WTC11 (cell line): Measurements from ENCODE around the gene CABP1. TPM values are rescaled to one million over a fixed set of nuclear protein-coding genes. Genes with fewer than 3 reads are reported as not detected.

Experiments
- ATAC-seq: fragments of 200-7000 bp; cut with Tn5 transposase; 2 replicates; pipeline ENCODE4 v1.10.0; 2021; ENCODE audit warnings: mild to moderate bottlenecking, moderate library complexity
- CTCF ChIA-PET: fragments of 300-600 bp; sonication (Branson Sonifier 250); formaldehyde crosslinking; loops from one replicate; lab custom pipeline; 2021; ENCODE audit warnings: antibody characterized with exemption; lab: Charles Lee
- POLR2A ChIA-PET: fragments of 350-600 bp; sonication (Branson Sonifier 250); formaldehyde crosslinking; loops from one replicate; lab custom pipeline; 2021; ENCODE audit warnings: antibody characterized with exemption; lab: Charles Lee
- DNase-seq: peaks from one replicate; pipeline ENCODE4 v3.0.0; 2021; ENCODE audit warnings: low spot score
- H3K27ac Mint-ChIP-seq: 2 replicates; pipeline ENCODE4 v1.8.0; 2021; ENCODE audit warnings: mixed read lengths
- H3K27me3 Mint-ChIP-seq: 2 replicates; pipeline ENCODE4 v1.8.0; 2021; ENCODE audit warnings: low read depth, mild to moderate bottlenecking, moderate library complexity, mixed read lengths
- H3K36me3 Mint-ChIP-seq: 2 replicates; pipeline ENCODE4 v1.8.0; 2021; ENCODE audit warnings: mixed read lengths
- H3K4me1 Mint-ChIP-seq: 2 replicates; pipeline ENCODE4 v1.8.0; 2022; ENCODE audit warnings: mixed read lengths
- H3K4me3 Mint-ChIP-seq: 2 replicates; pipeline ENCODE4 v1.8.0; 2021; ENCODE audit warnings: mild to moderate bottlenecking, moderate library complexity, mixed read lengths
- H3K9me3 Mint-ChIP-seq: 2 replicates; pipeline ENCODE4 v1.8.0; 2021; ENCODE audit warnings: mixed read lengths
- ATF6 ChIP-seq: sonication (generic); formaldehyde crosslinking; IDR thresholded peaks from 2 replicates; pipeline ENCODE4 v1.8.1; 2023; ENCODE audit warnings: mild to moderate bottlenecking, missing genetic modification reagents
- CREB1 ChIP-seq: sonication (generic); formaldehyde crosslinking; IDR thresholded peaks from 2 replicates; pipeline ENCODE4 v1.8.0; 2023; ENCODE audit warnings: mild to moderate bottlenecking, missing genetic modification reagents
- E2F1 ChIP-seq: sonication (generic); formaldehyde crosslinking; IDR thresholded peaks from 2 replicates; pipeline ENCODE4 v1.8.0; 2022; ENCODE audit warnings: mild to moderate bottlenecking, missing genetic modification reagents
- FOXK1 ChIP-seq: sonication (generic); formaldehyde crosslinking; IDR thresholded peaks from 2 replicates; pipeline ENCODE4 v1.8.0; 2022; ENCODE audit warnings: mild to moderate bottlenecking, moderate library complexity, missing genetic modification reagents
- FOXP4 ChIP-seq: sonication (generic); formaldehyde crosslinking; IDR thresholded peaks from 2 replicates; pipeline ENCODE4 v1.8.0; 2022; ENCODE audit warnings: mild to moderate bottlenecking, missing genetic modification reagents
- HMGXB4 ChIP-seq: sonication (generic); formaldehyde crosslinking; IDR thresholded peaks from 2 replicates; pipeline ENCODE4 v1.8.1; 2023; ENCODE audit warnings: mild to moderate bottlenecking, moderate library complexity, missing genetic modification reagents
- IRF1 ChIP-seq: sonication (generic); formaldehyde crosslinking; IDR thresholded peaks from 2 replicates; pipeline ENCODE4 v1.8.0; 2023; ENCODE audit warnings: missing genetic modification reagents
- IRF2 ChIP-seq: sonication (generic); formaldehyde crosslinking; IDR thresholded peaks from 2 replicates; pipeline ENCODE4 v1.8.0; 2022; ENCODE audit warnings: low read depth, missing genetic modification reagents, borderline replicate concordance
- NFYB ChIP-seq: sonication (generic); formaldehyde crosslinking; conservative IDR thresholded peaks from 2 replicates; pipeline ENCODE4 v1.8.0; 2022; ENCODE audit warnings: low read depth, missing genetic modification reagents
- NR1H2 ChIP-seq: sonication (generic); formaldehyde crosslinking; IDR thresholded peaks from 2 replicates; pipeline ENCODE4 v1.9.0; 2021; ENCODE audit warnings: mild to moderate bottlenecking, moderate library complexity, missing genetic modification reagents
- NR2C2 ChIP-seq: sonication (generic); formaldehyde crosslinking; IDR thresholded peaks from 2 replicates; pipeline ENCODE4 v1.8.0; 2022; ENCODE audit warnings: mild to moderate bottlenecking, missing genetic modification reagents
- NR3C1 ChIP-seq: sonication (generic); formaldehyde crosslinking; conservative IDR thresholded peaks from 2 replicates; pipeline ENCODE4 v1.8.1; 2023; ENCODE audit warnings: low read depth, mild to moderate bottlenecking, missing genetic modification reagents
- OVOL2 ChIP-seq: fragments of 250-450 bp; sonication (Bioruptor Pico); IDR thresholded peaks from 2 replicates; pipeline ENCODE4 v1.9.0; 2021; ENCODE audit warnings: mild to moderate bottlenecking, borderline replicate concordance
- PRDM15 ChIP-seq: sonication (generic); formaldehyde crosslinking; IDR thresholded peaks from 2 replicates; pipeline ENCODE4 v1.8.0; 2022; ENCODE audit warnings: missing genetic modification reagents
- PREB ChIP-seq: sonication (generic); formaldehyde crosslinking; IDR thresholded peaks from 2 replicates; pipeline ENCODE4 v1.8.1; 2022; ENCODE audit warnings: mild to moderate bottlenecking, missing genetic modification reagents, moderate library complexity, borderline replicate concordance
- PRRX2 ChIP-seq: fragments of 250-450 bp; sonication (Bioruptor Pico); IDR thresholded peaks from 2 replicates; pipeline ENCODE4 v1.8.0; 2021; ENCODE audit warnings: mild to moderate bottlenecking
- RORB ChIP-seq: fragments of 250-450 bp; sonication (Bioruptor Pico); IDR thresholded peaks from 2 replicates; pipeline ENCODE4 v1.9.0; 2021; ENCODE audit warnings: mild to moderate bottlenecking
- SP1 ChIP-seq: sonication (generic); formaldehyde crosslinking; conservative IDR thresholded peaks from 2 replicates; pipeline ENCODE4 v1.8.1; 2022; ENCODE audit warnings: missing genetic modification reagents
- ZBTB21 ChIP-seq: sonication (generic); formaldehyde crosslinking; IDR thresholded peaks from 2 replicates; pipeline ENCODE4 v1.8.1; 2023; ENCODE audit warnings: mild to moderate bottlenecking, missing genetic modification reagents, borderline replicate concordance
- ZMAT4 ChIP-seq: fragments of 250-450 bp; sonication (Bioruptor Pico); IDR thresholded peaks from 2 replicates; pipeline ENCODE4 v1.9.0; 2021; ENCODE audit warnings: mild to moderate bottlenecking
- ZNF232 ChIP-seq: sonication (generic); formaldehyde crosslinking; IDR thresholded peaks from 2 replicates; pipeline ENCODE4 v1.8.0; 2022; ENCODE audit warnings: mild to moderate bottlenecking, missing genetic modification reagents
- ZNF671 ChIP-seq: fragments of 250-450 bp; sonication (Bioruptor Pico); IDR thresholded peaks from 2 replicates; pipeline ENCODE4 v1.8.0; 2021; ENCODE audit warnings: mild to moderate bottlenecking
- total RNA-seq: library from RNA; stranded (reverse); gene quantifications from 3 replicates; pipeline ENCODE4 v1.2.3, GENCODE V29; 2021

CABP1 gene
- total RNA-seq, 1 experiment from 2014 or later, result 14.1 TPM

- TF ChIP-seq HMGXB4 (no peak), E2F1 (CRISPR knock-in tag) (no peak), NFYB (CRISPR knock-in tag) (no peak)
Observed at GRCh38 chr12:120687578-120688289, 47.3 kb downstream of the CABP1 start (continued).

- no peaks in the 10 kb centered on the region for H3K36me3 Mint-ChIP-seq
- CTCF ChIA-PET, result interaction anchor here (0.5 to 3.6 kb wide), 9 partner anchors 40 to 321 kb away, joined by 3 to 24 read pairs (median 3); no protein-coding TSS in a partner anchor
- TF ChIP-seq PRRX2 (CRISPR knock-in tag) (no peak), FOXP4 (CRISPR knock-in tag) (no peak), NR1H2 (no peak), SP1 (no peak), OVOL2 (CRISPR knock-in tag) (no peak), ZNF671 (no peak), RORB (no peak), PRDM15 (CRISPR knock-in tag) (no peak), IRF1 (CRISPR knock-in tag) (no peak), NR3C1 (CRISPR knock-in tag) (no peak), IRF2 (CRISPR knock-in tag) (no peak), NR2C2 (CRISPR knock-in tag) (no peak), ZMAT4 (CRISPR knock-in tag) (no peak), PREB (no peak), FOXK1 (no peak), ZBTB21 (no peak), CREB1 (CRISPR knock-in tag) (no peak), ATF6 (CRISPR knock-in tag) (no peak), ZNF232 (CRISPR knock-in tag) (no peak)
- TF ChIP-seq, all 79 proteins: peak for 0
- H3K27ac Mint-ChIP-seq, result peak overlapping the region; percentile 92
- POLR2A ChIA-PET, result interaction anchor here (1.1 to 1.2 kb wide), 2 partner anchors 22 to 39 kb away, joined by 4 read pairs; no protein-coding TSS in a partner anchor
- H3K27me3 Mint-ChIP-seq, result no peaks in the 10 kb centered on the region
- H3K4me1 Mint-ChIP-seq, result peaks cover 54% of the 10 kb centered on the region
- ATAC-seq (no peak), DNase-seq (no peak)
- peak overlapping the region; percentile 87 for H3K4me3 Mint-ChIP-seq
- H3K9me3 Mint-ChIP-seq, result no peaks in the 10 kb centered on the region
Observed at GRCh38 chr12:120688527-120689071, 48.2 kb downstream of the CABP1 start.
